Measurements from ENCODE around the gene OSR1. TPM values are rescaled to one million over a fixed set of nuclear protein-coding genes. Genes with fewer than 3 reads are reported as not detected.

Gene OSR1
- total RNA-seq, 1 experiment from 2014 or later, result 4.4 TPM

DNA sequence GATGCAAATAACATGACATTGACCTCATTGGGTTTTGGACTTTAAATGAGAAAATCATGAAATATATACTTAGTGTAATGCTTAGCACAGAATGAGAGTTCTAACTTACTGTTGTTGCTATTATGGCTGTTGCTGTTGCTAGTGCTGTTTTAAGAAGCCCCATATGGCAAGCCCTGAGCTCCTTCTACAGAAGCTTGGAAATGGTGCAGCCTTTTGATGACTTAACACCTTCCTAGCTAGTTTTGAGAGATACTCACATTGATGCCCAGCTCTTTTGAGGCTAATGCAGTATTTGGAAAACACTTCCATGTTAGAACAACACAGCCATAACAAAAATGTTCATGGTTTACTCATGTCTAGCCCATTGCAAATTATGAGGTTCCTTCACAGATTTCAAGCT, 30.9 kb downstream of the OSR1 start:
- BruUV-seq (replicated peaks), result no TSS peak
- Histone ChIP-seq H3K4me3 (ENCODE audit: low read depth in 2 of 2, low read length in 2 of 2) (no peak overlapping the region), H3K36me3 (ENCODE audit: control insufficient read depth, insufficient read depth, low read length) (no peaks in the 10 kb centered on the region), H3K4me1 (ENCODE audit: control insufficient read depth, insufficient read depth, low read length) (no peaks in the 10 kb centered on the region), H3K27ac (ENCODE audit: low read length) (no peak overlapping the region), H3K27me3 (ENCODE audit: control insufficient read depth, insufficient read depth, low read length) (no peaks in the 10 kb centered on the region), H3K9me3 (ENCODE audit: control insufficient read depth, insufficient read depth, low read depth, low read length) (no peaks in the 10 kb centered on the region)
- ATAC-seq (no peak), DNase-seq (ENCODE audit: low read depth, low spot score) (no peak)
- in situ Hi-C loops (cut with HindIII; ENCODE audit: low pct_unique_long_range_greater_than_20kb, low sequenced_read_pairs), result no loop called here
- TF ChIP-seq, protein P1, sequence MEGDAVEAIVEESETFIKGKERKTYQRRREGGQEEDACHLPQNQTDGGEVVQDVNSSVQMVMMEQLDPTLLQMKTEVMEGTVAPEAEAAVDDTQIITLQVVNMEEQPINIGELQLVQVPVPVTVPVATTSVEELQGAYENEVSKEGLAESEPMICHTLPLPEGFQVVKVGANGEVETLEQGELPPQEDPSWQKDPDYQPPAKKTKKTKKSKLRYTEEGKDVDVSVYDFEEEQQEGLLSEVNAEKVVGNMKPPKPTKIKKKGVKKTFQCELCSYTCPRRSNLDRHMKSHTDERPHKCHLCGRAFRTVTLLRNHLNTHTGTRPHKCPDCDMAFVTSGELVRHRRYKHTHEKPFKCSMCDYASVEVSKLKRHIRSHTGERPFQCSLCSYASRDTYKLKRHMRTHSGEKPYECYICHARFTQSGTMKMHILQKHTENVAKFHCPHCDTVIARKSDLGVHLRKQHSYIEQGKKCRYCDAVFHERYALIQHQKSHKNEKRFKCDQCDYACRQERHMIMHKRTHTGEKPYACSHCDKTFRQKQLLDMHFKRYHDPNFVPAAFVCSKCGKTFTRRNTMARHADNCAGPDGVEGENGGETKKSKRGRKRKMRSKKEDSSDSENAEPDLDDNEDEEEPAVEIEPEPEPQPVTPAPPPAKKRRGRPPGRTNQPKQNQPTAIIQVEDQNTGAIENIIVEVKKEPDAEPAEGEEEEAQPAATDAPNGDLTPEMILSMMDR (IDR thresholded peaks at IDR 0.05), result no peak
- no peak for TF ChIP-seq REST (IDR thresholded peaks at IDR 0.05; ENCODE audit: insufficient read depth in 1 of 2, low read depth in 2 of 2, low read length in 1 of 2)
- TF ChIP-seq TCF7L2 (IDR thresholded peaks at IDR 0.05; ENCODE audit: low read depth, low read length), result no peak
- ChIA-PET CTCF (no interaction called here), POLR2A (no interaction called here)
- intact Hi-C loops (cut with micrococcal nuclease; ENCODE audit: unreplicated experiment), result no loop called here

- ChIA-PET CTCF (no interaction called here), POLR2A (no interaction called here)
- TF ChIP-seq, protein P1 (IDR thresholded peaks at IDR 0.05), result no peak
- TF ChIP-seq TCF7L2 (IDR thresholded peaks at IDR 0.05; ENCODE audit: low read depth, low read length), result no peak
- TF ChIP-seq SIN3A (IDR thresholded peaks at IDR 0.05; ENCODE audit: borderline replicate concordance, insufficient read depth, low read depth, low read length), result no peak
- no peaks in the 10 kb centered on the region for H3K36me3 ChIP-seq (ENCODE audit: control insufficient read depth, insufficient read depth, low read length)
- H3K4me3 ChIP-seq (ENCODE audit: low read depth in 2 of 2, low read length in 2 of 2), result no peak overlapping the region
- no peak for DNase-seq (ENCODE audit: low read depth, low spot score)
- no TSS peak for BruUV-seq (replicated peaks)
- intact Hi-C loops (cut with micrococcal nuclease; ENCODE audit: unreplicated experiment), result no loop called here
- H3K27ac ChIP-seq (ENCODE audit: low read length), result no peak overlapping the region
- ATAC-seq, result no peak
- H3K9me3 ChIP-seq (ENCODE audit: control insufficient read depth, insufficient read depth, low read depth, low read length), result no peaks in the 10 kb centered on the region
- H3K27me3 ChIP-seq (ENCODE audit: control insufficient read depth, insufficient read depth, low read length), result no peaks in the 10 kb centered on the region
- in situ Hi-C loops (cut with HindIII; ENCODE audit: low pct_unique_long_range_greater_than_20kb, low sequenced_read_pairs), result no loop called here
- H3K4me1 ChIP-seq (ENCODE audit: control insufficient read depth, insufficient read depth, low read length), result no peaks in the 10 kb centered on the region
Measured at GRCh38 chr2:19321946-19322345, 36.5 kb downstream of the OSR1 start.

- in situ Hi-C loops (cut with HindIII; ENCODE audit: low pct_unique_long_range_greater_than_20kb, low sequenced_read_pairs) (no loop called here), intact Hi-C loops (cut with micrococcal nuclease; ENCODE audit: unreplicated experiment) (no loop called here)
- Histone ChIP-seq H3K27ac (ENCODE audit: low read length) (no peak overlapping the region), H3K4me1 (ENCODE audit: control insufficient read depth, insufficient read depth, low read length) (no peaks in the 10 kb centered on the region), H3K9me3 (ENCODE audit: control insufficient read depth, insufficient read depth, low read depth, low read length) (no peaks in the 10 kb centered on the region), H3K36me3 (ENCODE audit: control insufficient read depth, insufficient read depth, low read length) (no peaks in the 10 kb centered on the region), H3K27me3 (ENCODE audit: control insufficient read depth, insufficient read depth, low read length) (no peaks in the 10 kb centered on the region), H3K4me3 (ENCODE audit: low read depth in 2 of 2, low read length in 2 of 2) (no peak overlapping the region)
- no peak for DNase-seq (ENCODE audit: low read depth, low spot score)
- TF ChIP-seq, protein P1 (IDR thresholded peaks at IDR 0.05), result no peak
- no peak for TF ChIP-seq SIN3A (IDR thresholded peaks at IDR 0.05; ENCODE audit: borderline replicate concordance, insufficient read depth, low read depth, low read length)
- TF ChIP-seq REST (IDR thresholded peaks at IDR 0.05; ENCODE audit: insufficient read depth in 1 of 2, low read depth in 2 of 2, low read length in 1 of 2), result no peak
- TF ChIP-seq POLR2AphosphoS5 (IDR thresholded peaks at IDR 0.05; ENCODE audit: low read depth, low read length), result no peak
- no peak for TF ChIP-seq TCF7L2 (IDR thresholded peaks at IDR 0.05; ENCODE audit: low read depth, low read length)
- no peak for ATAC-seq
- CTCF ChIA-PET, result no interaction called here
- POLR2A ChIA-PET, result interaction anchor here (1.1 kb wide), 1 partner anchor 12 kb away, joined by 5 read pairs; no protein-coding TSS in a partner anchor
- BruUV-seq (replicated peaks), result no TSS peak
Measured at GRCh38 chr2:19320813-19321212, 37.6 kb downstream of the OSR1 start.
